Mesodermal cell (in vitro differentiated cells): ENCODE results near the gene LTBP3.

ENCODE experiments used
- H3K27ac ChIP-seq: 2 replicates; pipeline ENCODE4 v1.7.0; 2013; ENCODE audit warnings: mild to moderate bottlenecking, low read depth, low read length, moderate library complexity; ENCODE audit not compliant: severe bottlenecking
- H3K36me3 ChIP-seq: 2 replicates; pipeline ENCODE4 v1.7.1; 2013; ENCODE audit warnings: mild to moderate bottlenecking, low read length, moderate library complexity; ENCODE audit not compliant: control insufficient read depth, insufficient read depth
- H3K4me1 ChIP-seq: one replicate; pipeline ENCODE4 v1.7.1; 2013; ENCODE audit warnings: mild to moderate bottlenecking, low read length; ENCODE audit not compliant: insufficient read depth, control insufficient read depth, poor library complexity, severe bottlenecking
- H3K4me3 ChIP-seq: 2 replicates; pipeline ENCODE4 v1.7.0; 2013; ENCODE audit warnings: low read length, control low read depth, mild to moderate bottlenecking; ENCODE audit not compliant: insufficient read depth, poor library complexity, severe bottlenecking; ENCODE audit errors: extremely low read depth
- H3K9me3 ChIP-seq: 2 replicates; pipeline ENCODE4 v1.7.1; 2013; ENCODE audit warnings: mild to moderate bottlenecking, low read length, moderate library complexity; ENCODE audit not compliant: control insufficient read depth
- WGBS, 2 experiments: methylation state at CpG; one replicate each; pipeline ENCODE4 v1.1.5; 2013; ENCODE audit warnings: missing lambda C conversion rate in 2 of 2; ENCODE audit not compliant: insufficient coverage in 2 of 2; 5-methylcytosine and 5-hydroxymethylcytosine counted together

LTBP3 gene

GRCh38 chr11:65496304-65497140, 61.6 kb downstream of the LTBP3 start:
- peak overlapping the region; percentile 27 for H3K4me3 ChIP-seq
- H3K9me3 ChIP-seq = no peaks in the 10 kb centered on the region
- peaks cover 15% of the 10 kb centered on the region for H3K36me3 ChIP-seq
- H3K27ac ChIP-seq = peak overlapping the region; percentile 98
- WGBS, 2 experiments = 69 to 75% methylated on average over 8 to 9 of the region's 15 CpGs
- peaks cover 49% of the 10 kb centered on the region for H3K4me1 ChIP-seq

GRCh38 chr11:65493367-65494176, 64.6 kb downstream of the LTBP3 start:
- WGBS, 2 experiments = 72 to 73% methylated on average over 9 to 12 of the region's 12 CpGs

GRCh38 chr11:65492637-65493366, 65.4 kb downstream of the LTBP3 start:
- H3K27ac ChIP-seq = peak overlapping the region; percentile 98
- no peak overlapping the region for H3K4me3 ChIP-seq
- peaks cover 83% of the 10 kb centered on the region for H3K4me1 ChIP-seq
- 65 to 82% methylated on average over 2 of the region's 6 CpGs for WGBS, 2 experiments
- no peaks in the 10 kb centered on the region for H3K9me3 ChIP-seq
- H3K36me3 ChIP-seq = no peaks in the 10 kb centered on the region

More at GRCh38 chr11:65493367-65494176, 64.6 kb downstream of the LTBP3 start:
- peaks cover 77% of the 10 kb centered on the region for H3K4me1 ChIP-seq
- H3K27ac ChIP-seq = peak overlapping the region; percentile 98
- no peak overlapping the region for H3K4me3 ChIP-seq
- H3K9me3 ChIP-seq = no peaks in the 10 kb centered on the region
- H3K36me3 ChIP-seq = no peaks in the 10 kb centered on the region

- peaks cover 83% of the 10 kb centered on the region for H3K4me1 ChIP-seq
- peak overlapping the region; percentile 98 for H3K27ac ChIP-seq
- H3K36me3 ChIP-seq = no peaks in the 10 kb centered on the region
- 90 to 91% methylated on average over 4 of the region's 4 CpGs for WGBS, 2 experiments
- H3K9me3 ChIP-seq = no peaks in the 10 kb centered on the region
- H3K4me3 ChIP-seq = no peak overlapping the region
Observed at GRCh38 chr11:65492387-65492636, 65.8 kb downstream of the LTBP3 start.

- 29 to 41% methylated on average over 11 to 13 of the region's 17 CpGs for WGBS, 2 experiments
- Histone ChIP-seq H3K4me3 (no peak overlapping the region), H3K36me3 (no peaks in the 10 kb centered on the region), H3K4me1 (peaks cover 84% of the 10 kb centered on the region), H3K9me3 (no peaks in the 10 kb centered on the region), H3K27ac (peak overlapping the region; percentile 98)
Observed at GRCh38 chr11:65491614-65492386, 66.4 kb downstream of the LTBP3 start.

GRCh38 chr11:65491163-65491465, 67.0 kb downstream of the LTBP3 start:
- H3K36me3 ChIP-seq = no peaks in the 10 kb centered on the region
- H3K9me3 ChIP-seq = no peaks in the 10 kb centered on the region
- WGBS, 2 experiments = 87 to 88% methylated on average over 3 of the region's 3 CpGs
- H3K4me3 ChIP-seq = no peak overlapping the region
- peak overlapping the region; percentile 98 for H3K27ac ChIP-seq
- H3K4me1 ChIP-seq = peaks cover 82% of the 10 kb centered on the region

- 36 to 41% methylated on average over 5 of the region's 8 CpGs for WGBS, 2 experiments
- no peaks in the 10 kb centered on the region for H3K9me3 ChIP-seq
- H3K4me1 ChIP-seq = peaks cover 86% of the 10 kb centered on the region
- no peak overlapping the region for H3K4me3 ChIP-seq
- H3K27ac ChIP-seq = peak overlapping the region; percentile 98
- H3K36me3 ChIP-seq = no peaks in the 10 kb centered on the region
Observed at GRCh38 chr11:65489706-65490320, 68.3 kb downstream of the LTBP3 start.

- no peaks in the 10 kb centered on the region for H3K9me3 ChIP-seq
- WGBS, 2 experiments = 11 to 14% methylated on average over 7 to 9 of the region's 10 CpGs
- H3K27ac ChIP-seq = peak overlapping the region; percentile 98
- H3K36me3 ChIP-seq = no peaks in the 10 kb centered on the region
- peaks cover 79% of the 10 kb centered on the region for H3K4me1 ChIP-seq
- H3K4me3 ChIP-seq = peak overlapping the region; percentile 25
Observed at GRCh38 chr11:65489035-65489705, 69.0 kb downstream of the LTBP3 start.
